Right ventricle myocardium superior (tissue), 1 donor: ENCODE data around the gene GALR1. TPM values are rescaled to one million over a fixed set of nuclear protein-coding genes. Genes with fewer than 3 reads are reported as not detected.
"Not testable (repeated sequence)": the region's sequence is repeated elsewhere in the genome, so short reads cannot be mapped to it uniquely, and the experiment has no call there.

Source experiments
- ATAC-seq: fragments of 200-7000 bp; cut with Tn5 transposase; one replicate; pipeline ENCODE4 v1.9.1; 2020; ENCODE audit warnings: mild to moderate bottlenecking; ENCODE audit not compliant: poor library complexity
- DNase-seq: peaks from one replicate; pipeline ENCODE4 v3.0.0-alpha.2; 2020
- intact Hi-C: fragments of 100-400 bp; cut with DNase I; formaldehyde crosslinking; loops from one replicate; pipeline ENCODE4 v1.11.2; 2022
- long read RNA-seq: library from polyadenylated mRNA; unstranded; transcript quantifications from one replicate; pipeline ENCODE4 v2.0.0, GENCODE V29; 2021
- total RNA-seq: library from RNA; stranded (reverse); fragmentation: NEBNext Ultra II Directional; extraction: Animal tissue kit (Norgen Biotek cat#: 25700); gene quantifications from one replicate; pipeline ENCODE4 v1.2.1, GENCODE V29; 2021
- donor health status: DM: no; HTN: yes; CAD: no; lungs with severe emphysema.

GALR1 gene
- total RNA-seq = 0.05 TPM
- long read RNA-seq = 0 reads

GRCh38 chr18:77249569-77250500 lies at the start of gene GALR1:
Gene GALR1, plus strand, starts transcription at chr18:77249848. Its CDS starts 701 bp downstream, at chr18:77250549.
- ATAC-seq (peak; percentile 41), DNase-seq (no peak)
- intact Hi-C loops = no loop called here

- intact Hi-C loops = no loop called here
- no peak for ATAC-seq
- DNase-seq = no peak
Measured at GRCh38 chr18:77201506-77201905, 48.1 kb upstream of the GALR1 start.

GRCh38 chr18:77202329-77202728 lies 47.3 kb upstream of the GALR1 start:
- no peak for DNase-seq
- intact Hi-C loops = no loop called here
- ATAC-seq = no peak

GRCh38 chr18:77203071-77203470 lies 46.6 kb upstream of the GALR1 start:
- DNase-seq (no peak), ATAC-seq (no peak)
- intact Hi-C loops = no loop called here

GRCh38 chr18:77203851-77204250 lies 45.8 kb upstream of the GALR1 start:
- intact Hi-C loops = no loop called here
- ATAC-seq (no peak), DNase-seq (no peak)

GRCh38 chr18:77205769-77206168 lies 43.9 kb upstream of the GALR1 start:
- ATAC-seq (no peak), DNase-seq (no peak)
- intact Hi-C loops = no loop called here

- ATAC-seq (peak; percentile 83), DNase-seq (peak; percentile 79)
- intact Hi-C loops = no loop called here
Measured at GRCh38 chr18:77206676-77207374, 42.8 kb upstream of the GALR1 start.

GRCh38 chr18:77207540-77207939 lies 42.1 kb upstream of the GALR1 start:
- DNase-seq (peak; percentile 77), ATAC-seq (peak; percentile 61)
- intact Hi-C loops = no loop called here

GRCh38 chr18:77208964-77209363 lies 40.7 kb upstream of the GALR1 start:
- DNase-seq = no peak
- no peak for ATAC-seq
- intact Hi-C loops = no loop called here

GRCh38 chr18:77209587-77209986 lies 40.1 kb upstream of the GALR1 start:
- no peak for ATAC-seq
- intact Hi-C loops = no loop called here
- DNase-seq = no peak

GRCh38 chr18:77210249-77210648 lies 39.4 kb upstream of the GALR1 start:
- intact Hi-C loops = loop anchor here (5.0 to 10.0 kb wide), 2 partner anchors 155 to 208 kb away; no protein-coding TSS in a partner anchor
- ATAC-seq (no peak), DNase-seq (no peak)

GRCh38 chr18:77218642-77219041 lies 31.0 kb upstream of the GALR1 start:
- DNase-seq = no peak
- intact Hi-C loops = loop anchor here (10.0 kb wide), 1 partner anchor 164 kb away; no protein-coding TSS in a partner anchor
- no peak for ATAC-seq

- intact Hi-C loops = no loop called here
- no peak for DNase-seq
- ATAC-seq = no peak
Measured at GRCh38 chr18:77220726-77221125, 28.9 kb upstream of the GALR1 start.

GRCh38 chr18:77222464-77222863 lies 27.2 kb upstream of the GALR1 start:
- no peak for ATAC-seq
- intact Hi-C loops = no loop called here
- no peak for DNase-seq

- intact Hi-C loops = no loop called here
- ATAC-seq (no peak), DNase-seq (no peak)
Measured at GRCh38 chr18:77223221-77223639, 26.4 kb upstream of the GALR1 start.

- intact Hi-C loops = no loop called here
- ATAC-seq (no peak), DNase-seq (no peak)
Measured at GRCh38 chr18:77223653-77224052, 26.0 kb upstream of the GALR1 start.

GRCh38 chr18:77230645-77231044 lies 19.0 kb upstream of the GALR1 start:
- ATAC-seq = no peak
- intact Hi-C loops = no loop called here

GRCh38 chr18:77234504-77235365 lies 14.9 kb upstream of the GALR1 start:
- intact Hi-C loops = no loop called here
- DNase-seq (no peak), ATAC-seq (no peak)

More at GRCh38 chr18:77230645-77231044, 19.0 kb upstream of the GALR1 start:
- no peak for DNase-seq

GRCh38 chr18:77239285-77239684 lies 10.4 kb upstream of the GALR1 start:
- DNase-seq, ATAC-seq, intact Hi-C loops: not testable (repeated sequence)
